ENCODE data around the gene LRP4.

DNA sequence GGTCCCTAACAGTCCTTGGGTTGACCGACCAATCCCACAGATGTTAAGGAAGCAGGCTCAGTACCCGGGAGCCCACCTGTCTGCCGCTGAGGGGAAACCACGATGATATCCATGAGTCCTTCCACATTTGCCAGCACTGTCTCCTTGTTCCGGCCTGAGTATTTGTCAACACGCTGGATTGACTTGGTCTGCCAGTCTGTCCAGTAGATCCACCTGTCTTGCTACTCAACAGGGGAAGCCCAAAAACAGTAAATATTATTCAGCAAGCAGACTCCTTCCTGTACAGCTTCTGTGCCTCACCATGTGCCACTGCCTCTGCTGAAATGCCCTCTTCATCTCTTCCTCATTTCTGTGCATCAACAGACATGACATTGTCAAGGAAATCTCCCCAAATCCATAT lies 49.4 kb downstream of the LRP4 start:
- no peak for TF ChIP-seq POLR2A (IDR thresholded peaks at IDR 0.05)
- TF ChIP-seq, protein P1, sequence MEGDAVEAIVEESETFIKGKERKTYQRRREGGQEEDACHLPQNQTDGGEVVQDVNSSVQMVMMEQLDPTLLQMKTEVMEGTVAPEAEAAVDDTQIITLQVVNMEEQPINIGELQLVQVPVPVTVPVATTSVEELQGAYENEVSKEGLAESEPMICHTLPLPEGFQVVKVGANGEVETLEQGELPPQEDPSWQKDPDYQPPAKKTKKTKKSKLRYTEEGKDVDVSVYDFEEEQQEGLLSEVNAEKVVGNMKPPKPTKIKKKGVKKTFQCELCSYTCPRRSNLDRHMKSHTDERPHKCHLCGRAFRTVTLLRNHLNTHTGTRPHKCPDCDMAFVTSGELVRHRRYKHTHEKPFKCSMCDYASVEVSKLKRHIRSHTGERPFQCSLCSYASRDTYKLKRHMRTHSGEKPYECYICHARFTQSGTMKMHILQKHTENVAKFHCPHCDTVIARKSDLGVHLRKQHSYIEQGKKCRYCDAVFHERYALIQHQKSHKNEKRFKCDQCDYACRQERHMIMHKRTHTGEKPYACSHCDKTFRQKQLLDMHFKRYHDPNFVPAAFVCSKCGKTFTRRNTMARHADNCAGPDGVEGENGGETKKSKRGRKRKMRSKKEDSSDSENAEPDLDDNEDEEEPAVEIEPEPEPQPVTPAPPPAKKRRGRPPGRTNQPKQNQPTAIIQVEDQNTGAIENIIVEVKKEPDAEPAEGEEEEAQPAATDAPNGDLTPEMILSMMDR (IDR thresholded peaks at IDR 0.05) = no peak
